ENCODE measurements around the gene PPP2R5C.

Gene PPP2R5C

DNA sequence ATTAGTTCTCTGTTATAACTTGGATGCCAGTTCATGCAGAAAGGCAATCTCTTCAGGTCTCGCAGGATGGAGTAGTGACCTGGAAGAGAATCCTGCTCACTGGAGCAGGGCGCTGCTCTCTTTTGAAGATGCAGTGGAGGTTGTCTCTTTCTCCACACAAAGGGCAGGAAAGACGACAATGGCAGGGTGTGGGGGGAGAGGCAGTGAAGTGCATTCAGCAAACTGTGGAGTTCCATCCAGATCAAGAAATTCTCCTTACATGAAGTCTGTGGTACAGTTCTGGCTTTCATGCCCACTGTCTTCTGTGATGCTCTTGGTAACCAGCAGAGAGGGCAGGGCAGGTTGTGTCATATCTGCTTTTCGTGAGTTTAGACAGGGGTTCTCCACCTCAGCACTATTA lies 6.6 kb upstream of the PPP2R5C start:
- Mint-ChIP-seq H3K27me3 (ENCODE audit: low read depth, poor library complexity) (peaks cover 36% of the 10 kb centered on the region), H3K27ac (no peak overlapping the region), H3K4me3 (no peak overlapping the region), H3K4me1 (peaks cover 17% of the 10 kb centered on the region), H3K36me3 (ENCODE audit: low read depth) (peaks cover 4% of the 10 kb centered on the region), H3K9me3 (peaks cover 47% of the 10 kb centered on the region)
- TF ChIP-seq, protein P1, sequence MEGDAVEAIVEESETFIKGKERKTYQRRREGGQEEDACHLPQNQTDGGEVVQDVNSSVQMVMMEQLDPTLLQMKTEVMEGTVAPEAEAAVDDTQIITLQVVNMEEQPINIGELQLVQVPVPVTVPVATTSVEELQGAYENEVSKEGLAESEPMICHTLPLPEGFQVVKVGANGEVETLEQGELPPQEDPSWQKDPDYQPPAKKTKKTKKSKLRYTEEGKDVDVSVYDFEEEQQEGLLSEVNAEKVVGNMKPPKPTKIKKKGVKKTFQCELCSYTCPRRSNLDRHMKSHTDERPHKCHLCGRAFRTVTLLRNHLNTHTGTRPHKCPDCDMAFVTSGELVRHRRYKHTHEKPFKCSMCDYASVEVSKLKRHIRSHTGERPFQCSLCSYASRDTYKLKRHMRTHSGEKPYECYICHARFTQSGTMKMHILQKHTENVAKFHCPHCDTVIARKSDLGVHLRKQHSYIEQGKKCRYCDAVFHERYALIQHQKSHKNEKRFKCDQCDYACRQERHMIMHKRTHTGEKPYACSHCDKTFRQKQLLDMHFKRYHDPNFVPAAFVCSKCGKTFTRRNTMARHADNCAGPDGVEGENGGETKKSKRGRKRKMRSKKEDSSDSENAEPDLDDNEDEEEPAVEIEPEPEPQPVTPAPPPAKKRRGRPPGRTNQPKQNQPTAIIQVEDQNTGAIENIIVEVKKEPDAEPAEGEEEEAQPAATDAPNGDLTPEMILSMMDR (IDR thresholded peaks at IDR 0.05): no peak
- no peak for DNase-seq

GRCh38 chr14:101755591-101756324 lies 5.8 kb upstream of the PPP2R5C start:
- TF ChIP-seq, protein P1 (IDR thresholded peaks at IDR 0.05): no peak
- H3K27me3 Mint-ChIP-seq (ENCODE audit: low read depth, poor library complexity): peaks cover 38% of the 10 kb centered on the region
- H3K9me3 Mint-ChIP-seq: peaks cover 40% of the 10 kb centered on the region
- no peak for DNase-seq
- no peak overlapping the region for H3K4me3 Mint-ChIP-seq
- H3K36me3 Mint-ChIP-seq (ENCODE audit: low read depth): peaks cover 4% of the 10 kb centered on the region
- peak overlapping the region; percentile 1 for H3K27ac Mint-ChIP-seq
- H3K4me1 Mint-ChIP-seq: peaks cover 19% of the 10 kb centered on the region

- peaks cover 27% of the 10 kb centered on the region for H3K27me3 Mint-ChIP-seq (ENCODE audit: low read depth, poor library complexity)
Observed at GRCh38 chr14:101757064-101757838, 4.3 kb upstream of the PPP2R5C start.

GRCh38 chr14:101757839-101758211 lies 3.7 kb upstream of the PPP2R5C start:
- Mint-ChIP-seq H3K9me3 (peaks cover 24% of the 10 kb centered on the region), H3K27me3 (ENCODE audit: low read depth, poor library complexity) (peaks cover 32% of the 10 kb centered on the region), H3K4me3 (no peak overlapping the region), H3K4me1 (peaks cover 25% of the 10 kb centered on the region), H3K36me3 (ENCODE audit: low read depth) (peaks cover 4% of the 10 kb centered on the region), H3K27ac (no peak overlapping the region)
- DNase-seq: no peak
- TF ChIP-seq, protein P1 (IDR thresholded peaks at IDR 0.05): no peak

More at GRCh38 chr14:101757064-101757838, 4.3 kb upstream of the PPP2R5C start:
- DNase-seq: no peak
- H3K36me3 Mint-ChIP-seq (ENCODE audit: low read depth): peaks cover 4% of the 10 kb centered on the region
- H3K4me1 Mint-ChIP-seq: peaks cover 19% of the 10 kb centered on the region
- no peak overlapping the region for H3K4me3 Mint-ChIP-seq
- TF ChIP-seq, protein P1 (IDR thresholded peaks at IDR 0.05): no peak
- H3K27ac Mint-ChIP-seq: no peak overlapping the region
- H3K9me3 Mint-ChIP-seq: peaks cover 30% of the 10 kb centered on the region

GRCh38 chr14:101758913-101759593 lies 2.5 kb upstream of the PPP2R5C start:
- no peak for DNase-seq
- Mint-ChIP-seq H3K27me3 (ENCODE audit: low read depth, poor library complexity) (peaks cover 32% of the 10 kb centered on the region), H3K36me3 (ENCODE audit: low read depth) (peaks cover 9% of the 10 kb centered on the region), H3K4me1 (peaks cover 33% of the 10 kb centered on the region), H3K9me3 (peaks cover 13% of the 10 kb centered on the region), H3K27ac (no peak overlapping the region), H3K4me3 (no peak overlapping the region)
- TF ChIP-seq, protein P1 (IDR thresholded peaks at IDR 0.05): no peak
